GM21381 (cell line): ENCODE measurements around the gene PRPF19.

Experiments
- ATAC-seq: cut with Tn5 transposase; IDR thresholded peaks from one replicate; pipeline ENCODE4 v1.9.1; 2021; ENCODE audit warnings: mild to moderate bottlenecking, moderate library complexity; ENCODE audit not compliant: unreplicated experiment

Gene PRPF19

GRCh38 chr11:60924110-60924905 is 17.9 kb upstream of the PRPF19 start, which contains the start of gene TMEM132A:
Gene TMEM132A (plus strand): TSS chr11:60924460. CDS start chr11:60924634, 174 bp downstream.
- ATAC-seq, result no peak

GRCh38 chr11:60923800-60924109 is 17.4 kb upstream of the PRPF19 start:
- no peak for ATAC-seq

- no peak for ATAC-seq
Measured at GRCh38 chr11:60923326-60923725, 16.9 kb upstream of the PRPF19 start.

- ATAC-seq, result no peak
Measured at GRCh38 chr11:60922906-60923305, 16.5 kb upstream of the PRPF19 start.

- no peak for ATAC-seq
Measured at GRCh38 chr11:60921777-60922335, 15.5 kb upstream of the PRPF19 start.

- no peak for ATAC-seq
Measured at GRCh38 chr11:60921259-60921658, 14.9 kb upstream of the PRPF19 start.

- no peak for ATAC-seq
Measured at GRCh38 chr11:60919956-60920355, 13.6 kb upstream of the PRPF19 start.

- no peak for ATAC-seq
Measured at GRCh38 chr11:60919320-60919719, 12.9 kb upstream of the PRPF19 start.

GRCh38 chr11:60918939-60919265 is 12.5 kb upstream of the PRPF19 start:
- ATAC-seq, result no peak

GRCh38 chr11:60918251-60918938 is 12.0 kb upstream of the PRPF19 start:
- ATAC-seq, result no peak

GRCh38 chr11:60917267-60917666 is 10.9 kb upstream of the PRPF19 start:
- no peak for ATAC-seq

- ATAC-seq, result no peak
Measured at GRCh38 chr11:60916669-60917206, 10.4 kb upstream of the PRPF19 start.

GRCh38 chr11:60915248-60915914 is 9.0 kb upstream of the PRPF19 start:
- ATAC-seq, result peak; percentile 51

- peak; percentile 2 for ATAC-seq
Measured at GRCh38 chr11:60914633-60915247, 8.4 kb upstream of the PRPF19 start.

- peak; percentile 39 for ATAC-seq
Measured at GRCh38 chr11:60913793-60914632, 7.6 kb upstream of the PRPF19 start, which contains the start of gene TMEM109. Gene TMEM109 (plus strand): TSS chr11:60914158. CDS start chr11:60919694, 5,536 bp downstream.

- no peak for ATAC-seq
Measured at GRCh38 chr11:60912851-60913528, 6.6 kb upstream of the PRPF19 start.

GRCh38 chr11:60912223-60912850 is 6.0 kb upstream of the PRPF19 start:
- ATAC-seq, result no peak

- no peak for ATAC-seq
Measured at GRCh38 chr11:60910711-60911380, 4.5 kb upstream of the PRPF19 start.
